DLD1 (cell line): ENCODE data around the gene MCCC1.

Source experiments
- in situ Hi-C: cut with HindIII; loops from 2 replicates; pipeline ENCODE4 v1.10.0; 2017; ENCODE audit warnings: low sequenced_read_pairs

Gene MCCC1

GRCh38 chr3:183099026-183099837 lies at the start of gene MCCC1:
TSS of gene MCCC1 (minus strand) at chr3:183099496. CDS start at chr3:183099440, 56 bp downstream.
- in situ Hi-C loops = no loop called here

- in situ Hi-C loops = no loop called here
Observed at GRCh38 chr3:183148056-183148455, 48.8 kb upstream of the MCCC1 start.

DNA sequence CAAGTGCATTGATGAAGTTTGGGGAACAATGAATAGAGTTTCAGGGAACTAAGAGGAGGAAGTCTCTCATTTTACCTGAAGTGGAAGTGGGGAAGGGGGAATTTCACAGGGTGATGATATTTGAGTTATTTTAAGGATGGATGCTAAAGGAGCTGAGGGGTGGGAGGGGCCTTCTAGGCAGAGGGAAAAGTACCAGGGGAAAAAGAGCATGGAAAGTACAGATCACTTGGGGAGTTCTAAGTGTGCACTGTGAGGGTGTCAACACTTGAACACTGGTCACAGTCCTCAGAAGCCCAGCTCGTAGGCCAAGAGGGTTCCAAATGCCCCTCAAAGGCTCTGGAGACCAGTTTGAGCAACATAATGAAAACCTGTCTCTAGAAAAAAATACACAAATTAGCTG lies 45.1 kb upstream of the MCCC1 start:
- in situ Hi-C loops = no loop called here

DNA sequence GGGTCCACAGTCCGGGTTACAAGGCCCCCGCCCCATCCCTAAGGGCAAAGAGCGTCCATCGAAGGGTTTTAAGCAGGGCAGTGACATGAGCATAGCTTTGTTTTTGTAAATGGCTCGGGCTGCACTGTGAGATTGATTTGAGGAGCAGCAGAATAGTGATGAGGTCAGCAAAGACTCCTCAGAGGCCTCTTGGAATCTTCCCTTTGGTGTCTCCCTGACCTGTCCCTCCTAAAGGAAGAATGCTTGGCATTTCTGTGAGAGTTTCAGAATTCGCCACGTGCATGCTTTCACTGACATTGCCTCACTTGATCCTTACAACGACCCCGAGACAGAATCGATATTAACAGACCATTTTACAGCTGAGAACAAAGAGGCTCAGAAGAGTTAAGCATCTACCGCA lies 42.9 kb upstream of the MCCC1 start:
- in situ Hi-C loops = no loop called here

DNA sequence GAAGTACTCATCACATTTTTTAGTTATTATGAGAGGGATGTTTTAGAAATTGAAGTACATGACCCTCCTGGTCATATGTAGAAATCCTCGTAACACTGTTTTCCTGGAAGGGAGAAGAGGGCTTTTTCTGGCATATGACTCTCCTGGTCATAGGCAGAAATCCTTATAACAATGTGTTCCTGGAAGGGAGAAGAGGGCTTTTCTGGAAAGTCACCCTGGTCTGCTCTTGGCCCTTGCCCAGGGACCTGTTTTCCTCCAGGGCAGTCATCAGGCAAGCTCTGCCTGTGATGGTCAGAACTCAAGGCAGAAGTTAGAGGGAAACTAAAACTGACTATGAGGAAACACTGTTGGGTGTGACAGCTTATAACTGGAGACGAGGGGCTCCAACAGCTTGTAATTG lies 35.5 kb upstream of the MCCC1 start:
- in situ Hi-C loops = no loop called here

DNA sequence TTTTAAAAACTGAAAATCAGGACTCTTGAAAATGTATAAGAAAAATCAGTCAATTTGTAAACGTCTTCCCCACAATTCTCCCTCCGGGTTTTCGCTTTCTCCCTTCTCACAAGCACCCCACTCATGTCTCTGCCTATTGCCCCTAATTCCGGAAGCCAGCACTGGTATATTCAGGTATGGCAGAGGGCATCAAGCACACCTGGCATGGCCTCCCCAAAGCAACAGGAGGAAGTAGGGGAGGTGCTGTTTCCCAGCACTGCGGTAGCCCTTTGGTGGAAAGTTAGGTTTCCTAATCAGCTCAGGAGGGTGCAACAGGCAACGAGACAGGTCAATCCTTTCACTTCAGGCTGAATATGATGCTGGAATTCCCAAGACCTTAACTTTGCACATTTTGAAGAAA lies 33.1 kb upstream of the MCCC1 start:
- in situ Hi-C loops = no loop called here

GRCh38 chr3:183131735-183132134 lies 32.4 kb upstream of the MCCC1 start:
- in situ Hi-C loops = no loop called here

- in situ Hi-C loops = no loop called here
Observed at GRCh38 chr3:183131186-183131725, 32.0 kb upstream of the MCCC1 start.

DNA sequence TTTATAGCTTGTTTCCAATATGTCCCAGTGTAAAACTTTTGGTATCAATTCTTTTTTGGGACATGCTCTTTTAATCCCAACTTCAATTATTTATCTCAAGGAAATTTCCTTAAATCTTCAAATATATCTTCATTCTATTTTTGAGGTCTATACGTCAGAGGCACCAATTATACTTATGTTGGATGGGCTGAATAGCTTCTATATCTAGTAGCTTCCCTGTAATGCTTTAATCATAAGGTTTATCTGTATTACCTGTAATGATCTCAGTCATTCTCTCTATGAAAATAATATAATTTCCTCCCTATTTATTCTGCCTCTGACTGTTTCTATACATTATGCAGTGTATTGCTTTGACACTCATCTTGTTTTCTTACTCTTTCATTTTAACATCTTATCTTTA lies 29.9 kb upstream of the MCCC1 start:
- in situ Hi-C loops = no loop called here

DNA sequence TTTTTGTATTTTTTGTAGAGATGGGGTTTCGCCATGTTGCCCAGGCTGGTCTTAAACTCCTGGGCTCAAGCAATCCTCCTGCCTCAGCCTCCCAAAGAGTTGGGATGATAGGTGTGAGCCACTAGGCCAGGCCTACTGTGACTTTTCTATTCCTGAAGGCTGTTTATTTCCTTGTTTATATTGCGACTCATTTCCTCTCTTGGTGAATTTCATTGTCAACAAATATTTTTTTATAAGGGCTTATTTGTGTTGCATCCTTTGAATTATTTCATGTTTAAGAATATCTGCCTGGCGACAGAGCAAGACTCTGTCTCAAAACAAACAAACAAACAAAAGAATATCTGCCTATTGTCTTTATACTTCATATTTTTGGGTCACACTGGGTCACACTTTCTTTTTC lies 29.4 kb upstream of the MCCC1 start:
- in situ Hi-C loops = no loop called here

DNA sequence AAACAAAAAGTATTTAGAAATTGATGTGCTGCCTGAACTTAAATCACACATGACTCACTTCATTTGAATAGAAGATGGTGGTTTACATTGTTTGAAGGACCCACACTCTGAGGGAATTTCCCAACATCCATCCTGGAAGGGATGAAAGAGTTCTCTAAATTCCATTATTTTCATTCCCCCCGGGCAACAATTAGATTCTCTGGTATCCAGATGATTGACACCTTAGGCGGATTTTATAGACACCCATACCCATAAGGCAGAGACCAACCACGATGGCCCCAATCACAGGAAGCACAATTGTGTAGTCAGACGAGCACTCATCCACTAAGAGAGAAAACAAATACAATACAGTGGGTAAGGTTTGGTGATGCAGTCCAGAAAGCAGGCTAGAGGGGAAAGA lies 24.6 kb upstream of the MCCC1 start:
- in situ Hi-C loops = loop anchor here (25.0 kb wide), 1 partner anchor 288 kb away; no protein-coding TSS in a partner anchor

DNA sequence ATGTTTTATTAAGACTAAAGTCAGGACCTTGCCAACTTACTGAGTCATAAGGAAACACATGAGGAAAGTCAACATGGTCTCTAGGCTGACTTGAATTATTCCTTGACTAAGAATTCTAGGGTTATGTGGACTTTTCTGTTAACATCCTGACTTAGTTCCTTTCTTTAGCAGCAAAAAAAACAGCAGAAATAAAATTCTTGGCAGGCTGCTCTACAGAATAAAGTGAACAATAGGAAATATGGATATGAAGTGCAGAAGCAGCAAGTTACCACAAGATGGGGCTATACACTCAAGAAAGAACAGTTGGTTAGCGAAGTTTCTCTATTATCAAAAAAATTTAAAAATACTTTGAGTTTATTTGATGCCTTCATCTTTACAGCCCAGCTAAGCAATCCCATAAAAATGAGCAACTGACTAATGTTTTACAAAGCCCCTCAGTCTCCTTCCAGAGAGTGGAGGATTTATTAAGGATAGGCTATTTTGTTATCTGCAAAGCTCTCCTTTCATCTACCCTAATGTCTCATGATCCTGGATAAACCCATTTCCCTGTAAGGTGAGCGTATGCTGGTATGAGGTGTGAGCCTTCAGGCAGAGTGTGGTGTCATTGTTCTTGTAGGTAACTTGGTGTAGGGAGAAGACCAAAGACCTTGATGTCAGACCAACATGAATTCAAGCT lies 23.1 kb upstream of the MCCC1 start:
- in situ Hi-C loops = loop anchor here (25.0 kb wide), 1 partner anchor 290 kb away; no protein-coding TSS in a partner anchor

DNA sequence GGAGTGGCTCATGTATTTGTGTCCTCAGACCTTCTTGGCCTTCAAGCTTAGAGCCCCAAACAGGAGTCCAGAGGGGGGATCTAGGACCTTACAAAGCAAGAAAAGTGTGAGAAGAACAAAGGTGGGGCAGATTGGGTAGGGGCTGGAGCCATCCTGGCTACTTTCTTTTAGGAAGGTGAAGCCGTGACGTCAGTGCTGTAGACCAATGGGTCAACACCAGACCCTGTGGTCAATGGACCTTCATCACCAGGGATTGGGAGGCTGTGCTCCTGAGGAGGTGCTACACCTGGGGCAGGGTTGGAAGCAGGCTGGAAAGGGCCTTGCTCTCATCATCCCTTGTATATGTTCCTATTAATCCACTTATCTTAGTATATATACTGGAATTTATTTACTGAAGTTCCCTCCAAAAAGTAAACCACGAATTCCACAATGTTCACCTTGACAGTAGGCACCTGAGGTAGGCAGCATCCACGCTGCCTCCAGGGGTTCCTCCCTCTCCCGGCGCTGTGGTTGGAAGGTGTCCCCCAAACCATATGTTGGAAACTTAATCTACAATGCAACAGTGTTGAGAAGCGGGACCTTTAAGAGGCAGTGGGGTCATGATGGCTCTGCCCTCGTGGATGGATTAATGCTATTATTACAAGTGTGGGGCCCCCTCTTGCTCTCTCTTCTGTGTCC lies 21.4 kb upstream of the MCCC1 start:
- in situ Hi-C loops = loop anchor here (25.0 kb wide), 1 partner anchor 292 kb away; no protein-coding TSS in a partner anchor

DNA sequence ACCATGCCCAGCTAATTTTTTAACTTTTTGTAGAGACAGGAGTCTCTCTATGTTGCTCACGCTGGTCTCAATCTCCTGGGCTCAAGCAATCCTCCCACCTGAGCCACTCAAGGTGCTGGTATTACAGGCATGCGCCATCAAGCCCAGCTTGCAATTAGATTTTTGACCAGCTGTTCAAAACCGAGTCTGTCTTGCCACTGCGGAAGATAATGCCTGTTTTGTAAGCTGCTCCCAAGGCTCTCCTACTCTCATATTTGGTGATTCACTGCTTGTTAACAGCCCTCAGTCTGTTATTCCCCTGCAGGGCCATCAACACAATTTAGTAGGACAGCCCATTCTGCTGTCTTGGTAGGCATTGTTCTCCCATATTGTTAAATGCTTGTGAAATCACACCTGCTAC lies 17.8 kb upstream of the MCCC1 start:
- in situ Hi-C loops = loop anchor here (25.0 kb wide), 1 partner anchor 295 kb away; no protein-coding TSS in a partner anchor

- in situ Hi-C loops = loop anchor here (25.0 kb wide), 1 partner anchor 296 kb away; no protein-coding TSS in a partner anchor
Observed at GRCh38 chr3:183116025-183116614, 16.8 kb upstream of the MCCC1 start.

DNA sequence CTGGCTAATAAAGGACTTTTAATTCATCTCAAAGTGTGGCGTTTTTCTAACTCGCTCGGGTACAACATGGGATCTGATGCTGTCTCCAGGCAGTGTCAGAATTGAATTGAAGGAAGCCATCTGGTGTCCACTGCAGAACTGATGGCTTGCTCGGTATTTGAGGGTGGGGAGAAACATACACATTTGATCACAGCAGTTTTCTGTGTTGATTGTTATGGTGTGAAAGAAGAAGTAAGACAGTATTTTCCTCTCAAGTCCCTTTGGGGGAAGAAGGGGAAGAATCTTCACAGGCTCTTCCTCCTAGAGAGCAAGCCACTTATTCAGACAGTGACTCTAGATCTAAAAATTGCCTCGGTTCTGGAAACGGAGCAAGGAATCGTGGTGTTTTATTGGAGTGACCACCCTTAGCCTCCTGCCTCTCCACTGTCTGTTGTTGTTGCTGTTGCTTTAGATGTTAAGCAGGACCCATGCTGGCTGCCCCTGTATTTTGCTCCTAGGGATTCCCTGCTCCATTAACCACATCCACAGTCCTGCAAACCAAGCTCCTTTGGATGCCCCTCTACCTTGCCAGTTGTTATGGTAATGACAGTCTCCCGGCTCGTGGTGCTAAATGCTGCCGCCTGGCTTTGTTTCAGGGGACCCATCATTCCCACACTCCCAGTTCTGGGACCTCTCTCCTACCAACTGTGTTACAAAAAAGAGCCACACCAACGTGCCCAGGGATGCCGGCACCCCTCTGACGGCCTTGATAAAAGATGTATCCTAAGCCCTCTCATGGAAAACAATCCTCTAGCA lies 15.3 kb upstream of the MCCC1 start:
- in situ Hi-C loops = loop anchor here (25.0 kb wide), 1 partner anchor 298 kb away; no protein-coding TSS in a partner anchor

DNA sequence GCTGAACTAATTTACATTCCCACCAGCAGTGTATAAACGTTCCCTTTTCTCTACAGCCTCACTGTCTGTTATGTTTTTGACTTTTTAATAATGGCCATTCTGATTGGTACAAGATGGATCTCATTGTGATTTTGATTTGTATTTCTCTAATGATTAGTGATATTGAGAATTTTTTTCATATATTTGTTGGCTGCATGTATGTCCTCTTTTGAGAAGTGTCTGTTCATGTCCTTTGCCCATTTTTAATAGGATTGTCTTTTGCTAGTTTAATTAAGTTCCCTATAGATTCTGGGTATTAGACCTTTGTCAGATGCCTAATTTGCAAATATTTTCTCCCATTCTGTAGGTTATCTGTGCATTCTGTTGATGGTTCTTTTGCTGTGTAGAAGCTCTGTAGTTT lies 10.6 kb upstream of the MCCC1 start:
- in situ Hi-C loops = loop anchor here (25.0 kb wide), 1 partner anchor 302 kb away; no protein-coding TSS in a partner anchor

- in situ Hi-C loops = loop anchor here (25.0 kb wide), 1 partner anchor 304 kb away; no protein-coding TSS in a partner anchor
Observed at GRCh38 chr3:183108470-183108869, 9.2 kb upstream of the MCCC1 start.

DNA sequence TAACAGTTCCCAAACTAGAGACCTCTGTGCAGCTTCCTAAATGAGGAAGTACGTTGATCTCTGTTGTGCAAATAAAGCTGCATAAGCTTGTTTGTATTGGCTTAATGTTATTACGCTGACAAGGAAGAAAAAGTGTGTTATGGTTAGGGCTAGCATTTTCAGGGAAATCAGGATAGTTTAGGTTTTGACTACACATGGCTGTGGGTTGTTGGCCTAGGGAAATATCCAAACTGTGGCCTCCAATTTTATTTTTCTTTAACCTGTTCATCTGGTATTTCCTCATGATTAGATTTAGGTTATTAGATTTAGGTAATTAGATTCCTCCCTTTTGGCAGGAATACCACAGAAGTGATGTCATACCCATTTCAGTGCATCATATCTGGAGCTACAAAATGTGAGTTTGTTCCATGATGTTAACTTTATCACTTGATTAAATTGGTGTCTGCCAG lies 8.7 kb upstream of the MCCC1 start:
- in situ Hi-C loops = loop anchor here (25.0 kb wide), 1 partner anchor 304 kb away; no protein-coding TSS in a partner anchor

GRCh38 chr3:183107372-183107771 lies 8.1 kb upstream of the MCCC1 start:
- in situ Hi-C loops = loop anchor here (25.0 kb wide), 1 partner anchor 305 kb away; no protein-coding TSS in a partner anchor
